ENCODE data around the gene LPAR1.

LPAR1 gene

DNA sequence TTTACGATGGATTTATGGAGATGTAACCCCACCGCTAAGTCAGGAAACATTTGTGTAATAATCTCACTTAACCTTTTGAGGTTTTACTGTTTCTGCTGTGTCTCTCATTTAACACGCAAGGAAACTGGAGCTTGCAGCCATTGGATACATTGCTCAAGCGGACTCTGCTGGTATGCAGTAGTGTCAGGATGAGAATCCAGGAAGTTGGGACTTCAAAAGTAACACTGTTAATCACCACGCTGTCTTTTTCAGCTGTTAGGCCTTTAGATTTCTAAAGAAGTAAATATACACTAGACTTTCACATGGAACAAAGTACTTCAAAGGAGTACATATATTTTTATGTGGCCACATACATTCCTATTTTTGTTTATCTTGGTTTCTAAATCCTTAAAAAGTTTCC lies 114.7 kb downstream of the LPAR1 start:
- Histone ChIP-seq H3K4me1 (ENCODE audit: insufficient read depth, low read length, poor library complexity, severe bottlenecking) (no peaks in the 10 kb centered on the region), H4K20me1 (ENCODE audit: insufficient read depth, low read length, poor library complexity, severe bottlenecking) (no peaks in the 10 kb centered on the region), H3K36me3 (ENCODE audit: insufficient read depth, low read length) (no peaks in the 10 kb centered on the region), H3K9ac (ENCODE audit: low read depth, low read length, poor library complexity, severe bottlenecking) (no peak overlapping the region), H3K27me3 (ENCODE audit: insufficient read depth, low read length, poor library complexity, severe bottlenecking) (no peaks in the 10 kb centered on the region), H3F3A (ENCODE audit: low read depth) (no peaks in the 10 kb centered on the region), H3K4me2 (ENCODE audit: low read depth, low read length, poor library complexity, severe bottlenecking) (no peak overlapping the region), H3K9me3 (ENCODE audit: insufficient read depth, low read depth, low read length) (no peaks in the 10 kb centered on the region), H3K79me2 (ENCODE audit: insufficient read depth, low read length) (no peaks in the 10 kb centered on the region), H3K9me2 (replicated peaks; ENCODE audit: low read depth, low read length) (no peaks in the 10 kb centered on the region), H2AFZ (ENCODE audit: low read length) (no peak overlapping the region), H3K4me3 (ENCODE audit: low read length, poor library complexity, severe bottlenecking) (no peak overlapping the region)
- TF ChIP-seq EZH2phosphoT487 (IDR thresholded peaks at IDR 0.05; ENCODE audit: borderline replicate concordance): no peak
- TF ChIP-seq, protein P1, sequence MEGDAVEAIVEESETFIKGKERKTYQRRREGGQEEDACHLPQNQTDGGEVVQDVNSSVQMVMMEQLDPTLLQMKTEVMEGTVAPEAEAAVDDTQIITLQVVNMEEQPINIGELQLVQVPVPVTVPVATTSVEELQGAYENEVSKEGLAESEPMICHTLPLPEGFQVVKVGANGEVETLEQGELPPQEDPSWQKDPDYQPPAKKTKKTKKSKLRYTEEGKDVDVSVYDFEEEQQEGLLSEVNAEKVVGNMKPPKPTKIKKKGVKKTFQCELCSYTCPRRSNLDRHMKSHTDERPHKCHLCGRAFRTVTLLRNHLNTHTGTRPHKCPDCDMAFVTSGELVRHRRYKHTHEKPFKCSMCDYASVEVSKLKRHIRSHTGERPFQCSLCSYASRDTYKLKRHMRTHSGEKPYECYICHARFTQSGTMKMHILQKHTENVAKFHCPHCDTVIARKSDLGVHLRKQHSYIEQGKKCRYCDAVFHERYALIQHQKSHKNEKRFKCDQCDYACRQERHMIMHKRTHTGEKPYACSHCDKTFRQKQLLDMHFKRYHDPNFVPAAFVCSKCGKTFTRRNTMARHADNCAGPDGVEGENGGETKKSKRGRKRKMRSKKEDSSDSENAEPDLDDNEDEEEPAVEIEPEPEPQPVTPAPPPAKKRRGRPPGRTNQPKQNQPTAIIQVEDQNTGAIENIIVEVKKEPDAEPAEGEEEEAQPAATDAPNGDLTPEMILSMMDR (conservative IDR thresholded peaks at IDR 0.05; ENCODE audit: low read length): no peak

DNA sequence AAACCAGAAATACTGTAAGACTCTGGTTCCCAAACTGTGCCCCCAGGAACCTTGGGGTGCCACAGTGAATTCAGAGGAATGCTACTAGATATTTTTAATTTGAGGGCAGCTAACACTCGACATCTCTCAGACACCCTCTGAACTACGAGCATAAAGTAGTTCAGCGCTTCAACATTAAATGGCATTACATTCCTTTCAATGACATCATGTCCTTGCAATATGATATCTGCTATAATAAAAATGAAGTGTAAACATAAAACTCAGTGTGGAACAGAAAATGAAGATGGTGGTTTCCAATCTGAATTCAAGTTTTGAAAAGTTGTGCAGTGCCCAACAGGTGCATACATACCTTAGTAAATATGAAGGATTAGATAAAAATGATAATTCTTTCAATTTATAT lies 116.1 kb downstream of the LPAR1 start:
- Histone ChIP-seq H2AFZ (ENCODE audit: low read length) (no peak overlapping the region), H3K4me1 (ENCODE audit: insufficient read depth, low read length, poor library complexity, severe bottlenecking) (no peaks in the 10 kb centered on the region), H3K9me2 (replicated peaks; ENCODE audit: low read depth, low read length) (no peaks in the 10 kb centered on the region), H3K9ac (ENCODE audit: low read depth, low read length, poor library complexity, severe bottlenecking) (no peak overlapping the region), H4K20me1 (ENCODE audit: insufficient read depth, low read length, poor library complexity, severe bottlenecking) (no peaks in the 10 kb centered on the region), H3F3A (ENCODE audit: low read depth) (no peaks in the 10 kb centered on the region), H3K79me2 (ENCODE audit: insufficient read depth, low read length) (no peaks in the 10 kb centered on the region), H3K4me2 (ENCODE audit: low read depth, low read length, poor library complexity, severe bottlenecking) (no peak overlapping the region), H3K9me3 (ENCODE audit: insufficient read depth, low read depth, low read length) (no peaks in the 10 kb centered on the region), H3K36me3 (ENCODE audit: insufficient read depth, low read length) (no peaks in the 10 kb centered on the region), H3K27me3 (ENCODE audit: insufficient read depth, low read length, poor library complexity, severe bottlenecking) (no peaks in the 10 kb centered on the region), H3K4me3 (ENCODE audit: low read length, poor library complexity, severe bottlenecking) (no peak overlapping the region)
- no peak for TF ChIP-seq EZH2phosphoT487 (IDR thresholded peaks at IDR 0.05; ENCODE audit: borderline replicate concordance)
- TF ChIP-seq, protein P1 (conservative IDR thresholded peaks at IDR 0.05; ENCODE audit: low read length): no peak

- Histone ChIP-seq H3K79me2 (ENCODE audit: insufficient read depth, low read length) (no peaks in the 10 kb centered on the region), H3K4me3 (ENCODE audit: low read length, poor library complexity, severe bottlenecking) (no peak overlapping the region), H3K4me2 (ENCODE audit: low read depth, low read length, poor library complexity, severe bottlenecking) (no peak overlapping the region), H4K20me1 (ENCODE audit: insufficient read depth, low read length, poor library complexity, severe bottlenecking) (no peaks in the 10 kb centered on the region), H3K9ac (ENCODE audit: low read depth, low read length, poor library complexity, severe bottlenecking) (no peak overlapping the region), H3K27me3 (ENCODE audit: insufficient read depth, low read length, poor library complexity, severe bottlenecking) (no peaks in the 10 kb centered on the region), H3F3A (ENCODE audit: low read depth) (no peaks in the 10 kb centered on the region), H2AFZ (ENCODE audit: low read length) (no peak overlapping the region), H3K36me3 (ENCODE audit: insufficient read depth, low read length) (no peaks in the 10 kb centered on the region), H3K4me1 (ENCODE audit: insufficient read depth, low read length, poor library complexity, severe bottlenecking) (no peaks in the 10 kb centered on the region), H3K9me2 (replicated peaks; ENCODE audit: low read depth, low read length) (no peaks in the 10 kb centered on the region), H3K9me3 (ENCODE audit: insufficient read depth, low read depth, low read length) (no peaks in the 10 kb centered on the region)
- no peak for TF ChIP-seq EZH2phosphoT487 (IDR thresholded peaks at IDR 0.05; ENCODE audit: borderline replicate concordance)
- TF ChIP-seq, protein P1 (conservative IDR thresholded peaks at IDR 0.05; ENCODE audit: low read length): no peak
These were observed 116.6 kb downstream of the LPAR1 start for GRCh38 chr9:110921705-110922104.
